ENCODE results near the gene WDR88. TPM values are rescaled to one million over a fixed set of nuclear protein-coding genes. Genes with fewer than 3 reads are reported as not detected.
"Not testable (repeated sequence)": the region's sequence is repeated elsewhere in the genome, so short reads cannot be mapped to it uniquely, and the experiment has no call there.

WDR88 gene
- polyA plus RNA-seq, 3 donors, result 0.87 to 2.1 (median 1.8) TPM

- DNase-seq, result no peak
Measured at GRCh38 chr19:33129901-33130300, 2.0 kb upstream of the WDR88 start.

GRCh38 chr19:33130433-33130832 lies 1.5 kb upstream of the WDR88 start:
- DNase-seq, result no peak

GRCh38 chr19:33132425-33132824 lies 511 bp downstream of the WDR88 start:
- no peak for DNase-seq

GRCh38 chr19:33133438-33134031 lies 1.6 kb downstream of the WDR88 start:
- peak; percentile 16 for DNase-seq

GRCh38 chr19:33134571-33135041 lies 2.7 kb downstream of the WDR88 start:
- no peak for DNase-seq

- no peak for DNase-seq
Measured at GRCh38 chr19:33139165-33139564, 7.3 kb downstream of the WDR88 start.

- peak; percentile 63 for DNase-seq
Measured at GRCh38 chr19:33143897-33144405, 12.0 kb downstream of the WDR88 start.

GRCh38 chr19:33146209-33146608 lies 14.3 kb downstream of the WDR88 start:
- DNase-seq, result no peak

GRCh38 chr19:33147538-33147937 lies 15.6 kb downstream of the WDR88 start:
- DNase-seq, result no peak

- DNase-seq, result no peak
Measured at GRCh38 chr19:33150852-33151518, 19.1 kb downstream of the WDR88 start.

GRCh38 chr19:33152176-33152575 lies 20.3 kb downstream of the WDR88 start:
- no peak for DNase-seq

GRCh38 chr19:33152625-33153024 lies 20.7 kb downstream of the WDR88 start:
- not testable (repeated sequence) for DNase-seq

GRCh38 chr19:33154313-33154712 lies 22.4 kb downstream of the WDR88 start:
- DNase-seq, result not testable (repeated sequence)

GRCh38 chr19:33156334-33156733 lies 24.4 kb downstream of the WDR88 start:
- DNase-seq, result no peak

- DNase-seq, result no peak
Measured at GRCh38 chr19:33157906-33158305, 26.0 kb downstream of the WDR88 start.

- DNase-seq, result no peak
Measured at GRCh38 chr19:33158365-33158764, 26.5 kb downstream of the WDR88 start.

GRCh38 chr19:33159149-33159548 lies 27.2 kb downstream of the WDR88 start:
- DNase-seq, result no peak

- DNase-seq, result no peak
Measured at GRCh38 chr19:33159893-33160292, 28.0 kb downstream of the WDR88 start.

GRCh38 chr19:33161201-33161600 lies 29.3 kb downstream of the WDR88 start:
- no peak for DNase-seq

GRCh38 chr19:33163481-33163880 lies 31.6 kb downstream of the WDR88 start:
- no peak for DNase-seq

- not testable (repeated sequence) for DNase-seq
Measured at GRCh38 chr19:33166037-33166436, 34.1 kb downstream of the WDR88 start.

- DNase-seq, result no peak
Measured at GRCh38 chr19:33167438-33167837, 35.5 kb downstream of the WDR88 start.

- no peak for DNase-seq
Measured at GRCh38 chr19:33168528-33168927, 36.6 kb downstream of the WDR88 start.
